Tibial nerve (tissue), 4 donors: ENCODE data around the gene GANAB. TPM values are rescaled to one million over a fixed set of nuclear protein-coding genes. Genes with fewer than 3 reads are reported as not detected.
A peak's percentile ranks its signal among the peaks of the same experiment; 100 is the strongest.

Experiments
- DNase-seq, 2 donors: peaks; one replicate each; pipeline ENCODE4 v3.0.0-alpha.2; 2019; ENCODE audit warnings: low spot score in 2 of 2
- H3K27ac ChIP-seq, 4 donors: fragments of 200-600 bp; sonication (generic) in 3 of 4; one replicate each; pipeline ENCODE4 v1.5.1; 2017 to 2019; ENCODE audit warnings: mild to moderate bottlenecking in 1 of 4
- H3K27me3 ChIP-seq, 2 donors: fragments of 200-600 bp; sonication (generic) in 1 of 2; one replicate each; pipeline versions ENCODE4 v1.5.1 to v1.6.0; 2017 to 2019
- H3K36me3 ChIP-seq, 3 donors: fragments of 200-600 bp; sonication (generic); one replicate each; pipeline ENCODE4 v1.5.1; 2018 to 2019
- H3K4me1 ChIP-seq, 4 donors: fragments of 200-600 bp; sonication (generic) in 3 of 4; one replicate each; pipeline ENCODE4 v1.5.1; 2017 to 2019
- H3K4me3 ChIP-seq, 4 donors: fragments of 200-600 bp; sonication (generic) in 3 of 4; one replicate each; pipeline ENCODE4 v1.5.1; 2017 to 2019; ENCODE audit warnings: mild to moderate bottlenecking in 1 of 4, moderate library complexity in 1 of 4
- H3K9me3 ChIP-seq, 4 donors: fragments of 200-600 bp; sonication (generic) in 3 of 4; one replicate each; pipeline ENCODE4 v1.5.1; 2017 to 2019
- CTCF ChIP-seq, 5 experiments: fragments of 200-600 bp in 3 of 5; fragments of 450-650 bp in 2 of 5; sonication (generic) in 3 of 5; IDR thresholded peaks; one replicate each; pipeline ENCODE4 v1.5.1; 2016 to 2019; ENCODE audit warnings: antibody characterized with exemption in 5 of 5, mild to moderate bottlenecking in 3 of 5, moderate library complexity in 2 of 5
- EP300 ChIP-seq, 2 donors: sonication (generic); formaldehyde crosslinking; IDR thresholded peaks; one replicate each; pipeline ENCODE4 v1.6.1; 2017; ENCODE audit warnings: antibody characterized with exemption in 2 of 2, mild to moderate bottlenecking in 1 of 2
- POLR2A ChIP-seq, 2 donors: fragments of 450-650 bp; IDR thresholded peaks; one replicate each; pipeline ENCODE4 v1.6.1; 2017; ENCODE audit warnings: antibody characterized with exemption in 2 of 2, mild to moderate bottlenecking in 2 of 2, moderate library complexity in 2 of 2
- WGBS, 2 donors: methylation state at CpG; one replicate each; pipeline ENCODE4 v1.1.5; 2018; 5-methylcytosine and 5-hydroxymethylcytosine counted together
- total RNA-seq, 4 donors: library from RNA; depleted of rRNA; stranded (reverse); fragments of >200 nt; gene quantifications; one replicate each; pipeline ENCODE4 v1.1.0, GENCODE V29; 2016

The GANAB gene
- total RNA-seq, 4 donors from 2014 or later: 107 to 150 (median 121) TPM

- Histone ChIP-seq H3K27me3 (no peaks in the 10 kb centered on the region), H3K4me3 (peak within 1 kb of the TSS; percentile 46 to 87 (median 70)), H3K9me3 (no peaks in the 10 kb centered on the region), H3K36me3 (peaks cover 0 to 45% (median 0%) of the 10 kb centered on the region in 3 donors), H3K27ac (peak within 1 kb of the TSS; percentile 72 to 93 (median 86)), H3K4me1 (peaks cover 0 to 67% (median 30%) of the 10 kb centered on the region in 4 donors)
- TF ChIP-seq EP300 (IDR thresholded peaks at IDR 0.05): peak in 1 of 2 donors; percentile 84
- TF ChIP-seq POLR2A (IDR thresholded peaks at IDR 0.05): peak; percentile 2 to 35
- TF ChIP-seq CTCF (IDR thresholded peaks at IDR 0.05): peak in 1 of 5 experiments; percentile 10
- peak; percentile 57 to 71 for DNase-seq
- WGBS, 2 donors: 0 to 1% methylated on average over 43 to 57 of the region's 59 CpGs
Measured at GRCh38 chr11:62671608-62672389, 25.4 kb upstream of the GANAB start, which contains the start of the genes LBHD1 and UQCC3. LBHD1 (minus strand) TSS chr11:62672267; CDS start chr11:62670031, 2,236 bp downstream. UQCC3 (plus strand) TSS chr11:62671673; CDS start chr11:62671746, 73 bp downstream.

GRCh38 chr11:62671236-62671607, 24.8 kb upstream of the GANAB start:
- TF ChIP-seq EP300 (IDR thresholded peaks at IDR 0.05): no peak
- TF ChIP-seq POLR2A (IDR thresholded peaks at IDR 0.05): no peak
- no peak for TF ChIP-seq CTCF (IDR thresholded peaks at IDR 0.05)
- no peak for DNase-seq
- Histone ChIP-seq H3K27me3 (no peaks in the 10 kb centered on the region), H3K9me3 (no peaks in the 10 kb centered on the region), H3K4me1 (peaks cover 0 to 67% (median 36%) of the 10 kb centered on the region in 4 donors), H3K27ac (peak overlapping the region; percentile 72 to 93 (median 86)), H3K4me3 (peak overlapping the region; percentile 46 to 87 (median 70)), H3K36me3 (peaks cover 0 to 45% (median 0%) of the 10 kb centered on the region in 3 donors)
- 0 to 1% methylated on average over 17 of the region's 17 CpGs for WGBS, 2 donors

- Histone ChIP-seq H3K27me3 (no peaks in the 10 kb centered on the region), H3K4me1 (peaks cover 0 to 70% (median 38%) of the 10 kb centered on the region in 4 donors), H3K9me3 (no peaks in the 10 kb centered on the region), H3K36me3 (peaks cover 0 to 29% (median 0%) of the 10 kb centered on the region in 3 donors), H3K4me3 (no peak overlapping the region), H3K27ac (peak overlapping the region in 2 of 4 donors; percentile 10 to 21)
- TF ChIP-seq POLR2A (IDR thresholded peaks at IDR 0.05): no peak
- TF ChIP-seq EP300 (IDR thresholded peaks at IDR 0.05): no peak
- no peak for TF ChIP-seq CTCF (IDR thresholded peaks at IDR 0.05)
- 73 to 76% methylated on average over 4 of the region's 4 CpGs for WGBS, 2 donors
- no peak for DNase-seq
Measured at GRCh38 chr11:62669420-62670161, 23.2 kb upstream of the GANAB start.

GRCh38 chr11:62667460-62667859, 21.0 kb upstream of the GANAB start:
- Histone ChIP-seq H3K27me3 (no peaks in the 10 kb centered on the region), H3K36me3 (peaks cover 0 to 26% (median 0%) of the 10 kb centered on the region in 3 donors), H3K4me3 (no peak overlapping the region), H3K27ac (peak overlapping the region in 1 of 4 donors; percentile 93), H3K4me1 (peaks cover 0 to 60% (median 34%) of the 10 kb centered on the region in 4 donors), H3K9me3 (no peaks in the 10 kb centered on the region)
- DNase-seq: no peak
- no peak for TF ChIP-seq POLR2A (IDR thresholded peaks at IDR 0.05)
- no peak for TF ChIP-seq EP300 (IDR thresholded peaks at IDR 0.05)
- TF ChIP-seq CTCF (IDR thresholded peaks at IDR 0.05): no peak
- 78 to 89% methylated on average over 2 of the region's 2 CpGs for WGBS, 2 donors
